ENCODE data around the gene RUNX2.

RUNX2 gene

DNA sequence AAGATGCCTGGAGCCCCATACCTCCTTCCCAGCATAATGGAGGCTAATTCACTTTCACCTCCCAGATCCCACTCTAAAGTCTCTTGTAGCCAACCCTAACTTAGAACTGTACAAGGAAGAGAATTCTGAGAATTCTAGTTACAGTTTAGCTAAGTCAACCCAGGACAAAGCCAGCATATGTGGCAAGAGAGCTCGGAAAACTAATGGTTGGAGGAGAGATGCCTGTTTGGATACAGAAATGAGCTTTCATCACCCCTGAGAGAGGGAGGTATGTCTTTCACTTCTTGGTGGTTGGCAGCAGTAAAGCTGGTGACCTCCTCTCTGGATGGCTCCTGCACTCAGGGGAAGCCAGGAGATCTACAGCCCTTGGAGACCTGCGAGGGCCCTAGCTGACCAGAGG lies 302.2 kb downstream of the RUNX2 start:
- DNase-seq: no peak

- no peak for DNase-seq
These were observed 302.7 kb downstream of the RUNX2 start for GRCh38 chr6:45630801-45631200.

GRCh38 chr6:45631396-45631795 lies 303.3 kb downstream of the RUNX2 start:
- DNase-seq: no peak

DNA sequence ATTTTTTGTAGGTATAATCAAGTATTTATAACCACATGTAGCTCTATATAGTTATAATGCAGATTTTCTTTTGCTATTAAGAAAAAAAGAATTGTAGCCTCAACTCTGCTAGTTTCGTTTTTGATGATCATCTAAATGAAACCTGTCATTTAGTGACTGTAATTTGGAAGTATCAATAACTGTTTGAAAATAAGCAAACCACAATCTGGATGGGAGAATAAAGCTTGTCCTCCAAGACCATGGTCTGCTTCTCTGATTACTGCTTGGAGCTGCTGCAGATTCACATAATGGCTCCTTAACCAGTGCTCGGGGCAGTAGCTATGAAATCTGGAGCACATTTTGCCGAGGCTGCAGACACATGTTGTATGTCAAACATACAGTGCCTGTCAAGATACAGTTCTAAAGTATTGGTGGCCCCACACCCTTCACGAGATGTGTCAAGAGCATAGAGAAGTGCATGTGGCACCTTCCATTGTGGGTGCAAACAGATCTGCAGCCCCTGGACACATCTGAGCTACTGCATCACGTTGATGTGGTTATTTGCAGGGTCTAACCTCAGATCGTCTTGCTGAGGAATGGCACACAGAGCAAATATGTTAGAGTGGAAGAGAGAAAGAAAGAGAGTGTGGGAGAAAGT lies 305.3 kb downstream of the RUNX2 start:
- DNase-seq: no peak

DNA sequence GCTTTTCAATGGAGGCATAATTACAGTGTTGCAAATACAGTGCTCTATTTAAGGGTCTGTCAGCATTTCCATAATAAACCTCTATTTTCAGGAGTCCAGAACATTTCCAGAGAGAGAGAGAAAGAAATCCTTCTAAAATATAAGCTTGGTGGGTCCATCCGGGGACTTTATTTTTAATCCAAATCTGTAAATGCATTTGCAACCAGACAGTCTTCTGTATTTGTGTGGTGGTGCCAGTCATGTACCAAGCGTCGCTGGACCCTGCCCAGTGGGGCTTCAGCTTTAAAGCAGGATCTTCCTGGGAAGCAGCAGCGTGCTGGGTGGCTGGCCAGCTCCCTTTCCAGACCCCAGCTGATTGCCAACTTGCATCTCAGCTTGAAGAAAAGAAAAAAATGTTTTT lies 306.1 kb downstream of the RUNX2 start:
- no peak for DNase-seq

- DNase-seq: no peak
These were observed 307.2 kb downstream of the RUNX2 start for GRCh38 chr6:45635284-45635867.

DNA sequence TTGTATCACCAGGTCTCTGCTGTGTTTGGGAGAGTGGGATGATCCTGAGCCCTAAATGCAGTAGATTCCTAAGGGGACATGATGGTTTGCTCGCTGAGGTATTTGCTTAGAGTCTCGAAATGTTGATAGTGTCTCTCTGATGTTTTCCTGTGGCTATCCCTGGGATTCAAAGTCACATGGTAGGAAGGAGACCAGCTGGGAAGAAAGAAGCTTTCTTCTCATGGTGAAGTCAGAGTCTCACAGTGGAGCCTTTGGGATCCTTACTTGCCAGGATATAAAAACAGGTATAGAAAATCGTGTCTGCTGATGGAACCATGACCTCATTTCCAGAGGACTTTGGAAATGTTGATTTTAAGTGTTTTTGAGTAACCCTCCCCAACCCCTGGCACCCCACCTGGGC lies 308.9 kb downstream of the RUNX2 start:
- DNase-seq: no peak

GRCh38 chr6:45637611-45638257 lies 309.6 kb downstream of the RUNX2 start:
- no peak for DNase-seq

- no peak for DNase-seq
These were observed 312.0 kb downstream of the RUNX2 start for GRCh38 chr6:45640081-45640491.

- DNase-seq: no peak
These were observed 312.7 kb downstream of the RUNX2 start for GRCh38 chr6:45640811-45641210.

- no peak for DNase-seq
These were observed 314.4 kb downstream of the RUNX2 start for GRCh38 chr6:45642331-45643125.

DNA sequence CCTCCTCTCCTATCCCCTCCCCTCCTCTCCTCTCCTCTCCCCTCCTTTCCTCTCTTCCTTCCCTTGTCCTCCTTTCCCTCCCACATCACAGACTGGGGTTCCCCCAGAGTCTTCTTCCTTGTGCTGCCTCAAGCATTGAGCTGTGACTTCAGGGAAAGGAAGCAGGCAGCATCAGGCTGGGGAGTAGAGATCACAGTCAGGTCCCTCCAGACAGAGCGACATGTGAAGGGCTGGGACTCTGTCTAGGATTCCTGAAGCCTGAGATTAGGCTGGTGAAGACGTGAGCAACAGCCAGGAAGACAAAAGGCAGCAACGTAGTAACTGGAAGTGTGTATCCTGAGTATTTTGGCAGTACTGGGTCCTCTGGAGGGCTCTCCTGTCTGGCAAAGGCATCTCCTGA lies 315.0 kb downstream of the RUNX2 start:
- no peak for DNase-seq

DNA sequence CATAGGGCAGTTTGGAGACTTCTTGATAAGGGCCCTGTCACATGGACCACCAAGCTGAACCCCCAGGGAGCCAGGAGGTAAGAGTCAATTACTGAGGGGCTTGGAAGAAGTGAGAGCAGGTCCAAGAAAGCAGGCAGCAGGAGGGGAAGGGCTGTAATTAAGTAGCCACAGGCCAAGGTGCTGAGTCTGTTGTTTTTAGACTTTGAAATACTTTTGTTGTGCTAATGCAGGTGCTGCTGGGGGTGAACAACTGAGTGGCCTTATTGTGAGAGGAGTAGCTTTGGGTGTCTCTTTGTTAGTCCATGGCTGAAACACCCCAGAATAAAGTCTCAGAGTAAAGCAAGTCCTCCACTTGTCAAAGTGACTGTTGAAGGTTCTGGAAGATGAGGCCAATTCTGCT lies 316.6 kb downstream of the RUNX2 start:
- no peak for DNase-seq

- DNase-seq: no peak
These were observed 317.2 kb downstream of the RUNX2 start for GRCh38 chr6:45645302-45645701.

- no peak for DNase-seq
These were observed 319.5 kb downstream of the RUNX2 start for GRCh38 chr6:45647341-45648261.

DNA sequence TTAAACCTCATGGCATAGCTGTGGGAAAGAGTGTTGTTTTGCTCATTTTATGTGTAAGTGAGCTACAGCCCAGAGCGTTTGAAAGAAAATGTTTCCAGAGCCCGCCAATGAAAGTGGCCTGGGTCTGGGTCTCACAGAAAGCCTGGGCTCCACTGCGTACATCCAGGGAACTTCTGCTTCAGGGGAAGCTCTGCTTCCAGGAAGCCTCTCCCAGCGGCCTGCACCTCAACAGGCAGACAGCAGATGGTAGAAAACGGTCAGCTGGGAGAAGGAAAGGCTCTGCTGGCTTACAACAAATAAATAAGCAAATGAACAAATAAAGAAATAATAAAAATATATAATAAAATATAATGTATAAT lies 320.1 kb downstream of the RUNX2 start:
- no peak for DNase-seq

- DNase-seq: no peak
These were observed 322.5 kb downstream of the RUNX2 start for GRCh38 chr6:45650524-45651135.

DNA sequence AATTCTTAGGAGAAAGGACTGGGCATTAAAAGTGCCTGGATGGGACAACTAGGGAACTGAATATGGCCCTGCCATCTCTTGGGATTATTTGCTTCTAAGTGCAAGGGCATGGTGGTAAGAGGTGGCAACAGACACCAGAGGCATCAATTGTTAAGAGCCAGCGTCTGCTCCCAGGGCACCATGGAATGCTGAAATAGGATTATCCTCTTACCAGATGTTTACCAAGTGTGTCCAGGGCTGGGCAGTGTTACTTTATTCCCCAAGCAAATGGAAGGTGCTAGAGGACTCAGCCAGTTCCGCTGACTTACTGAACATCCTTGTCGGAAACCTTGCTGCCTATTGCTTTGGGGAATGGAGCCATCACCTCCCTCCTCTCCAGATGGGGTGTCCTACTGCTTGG lies 323.2 kb downstream of the RUNX2 start:
- DNase-seq: no peak

- no peak for DNase-seq
These were observed 324.3 kb downstream of the RUNX2 start for GRCh38 chr6:45652416-45652815.

GRCh38 chr6:45653117-45653883 lies 325.2 kb downstream of the RUNX2 start:
- DNase-seq: no peak

- DNase-seq: no peak
These were observed 326.5 kb downstream of the RUNX2 start for GRCh38 chr6:45654673-45655072.

Measured in CD4-positive, alpha-beta T cell treated with Interleukin-17A for 4 hours (primary cell).